ENCODE data around the gene TAF3.

Gene TAF3

DNA sequence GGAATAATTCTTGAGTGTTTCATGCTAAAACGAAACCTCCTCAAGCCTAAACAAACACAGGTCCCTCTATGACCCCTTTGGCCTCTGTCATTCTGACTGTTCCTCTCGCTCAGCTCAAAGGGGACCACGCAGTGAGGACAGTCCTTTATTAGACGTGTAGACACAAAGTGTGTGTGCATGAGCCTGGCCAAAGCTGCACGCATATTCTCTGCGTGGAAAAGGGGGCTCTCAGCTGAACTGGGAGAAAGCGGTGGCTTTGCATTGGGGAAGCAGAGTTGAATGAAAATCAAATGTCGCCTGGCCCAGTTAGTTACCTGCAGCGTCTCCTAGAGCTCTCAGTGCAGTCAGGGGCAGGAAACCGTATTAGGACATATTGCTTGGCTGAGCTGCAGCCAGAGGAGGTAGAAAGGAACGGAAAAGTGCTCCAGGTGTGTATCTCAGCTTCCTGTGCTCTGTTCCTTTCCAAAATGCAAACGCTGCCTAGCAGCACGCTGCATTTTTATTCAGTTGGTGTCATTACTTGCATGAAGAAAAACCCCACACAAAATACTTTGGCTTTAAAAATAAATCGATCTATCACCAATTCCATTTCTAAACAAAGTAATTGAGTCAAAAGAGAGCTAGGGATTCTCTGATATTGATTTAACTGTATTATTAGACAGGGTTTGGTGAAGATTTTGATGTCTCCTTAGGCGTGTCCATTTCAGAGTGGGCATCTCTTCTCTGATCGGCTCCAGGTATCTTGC is 241.1 kb downstream of the TAF3 start:
- no peak for DNase-seq (ENCODE audit: low read depth)

DNA sequence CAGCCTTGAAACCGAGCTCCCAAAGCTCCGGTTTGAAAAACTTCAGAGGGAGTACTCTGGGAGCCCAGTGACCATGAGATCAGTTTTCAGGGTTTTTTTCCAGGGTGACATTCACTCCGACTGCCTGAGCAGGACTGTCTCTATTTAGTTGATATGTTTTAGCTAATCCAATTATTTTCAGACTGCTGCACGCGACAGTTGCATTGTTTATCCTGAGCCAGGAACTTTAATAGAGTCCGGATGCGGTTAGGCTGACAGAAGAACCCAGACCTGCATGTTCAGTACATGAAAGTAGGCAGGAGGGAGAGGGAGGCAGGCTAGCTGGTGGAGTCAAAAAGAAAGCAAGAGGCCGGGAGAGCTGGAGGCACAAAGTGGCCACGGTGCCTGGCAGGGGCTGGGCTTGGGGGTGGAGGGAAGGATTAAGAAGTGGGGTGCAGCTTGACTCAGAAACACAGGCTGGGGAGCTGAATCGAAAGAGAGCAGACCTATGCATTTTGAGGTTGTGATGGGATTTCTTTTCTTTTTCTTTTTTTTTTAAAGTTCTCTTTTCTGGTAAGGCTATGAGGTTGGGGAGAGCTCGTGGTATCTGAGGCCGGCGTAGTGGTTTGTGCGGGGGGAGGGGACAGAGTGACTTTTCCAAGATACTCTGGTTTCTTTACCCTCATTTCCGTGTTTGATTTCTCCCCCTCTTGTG is 241.9 kb downstream of the TAF3 start:
- DNase-seq (ENCODE audit: low read depth): no peak

DNA sequence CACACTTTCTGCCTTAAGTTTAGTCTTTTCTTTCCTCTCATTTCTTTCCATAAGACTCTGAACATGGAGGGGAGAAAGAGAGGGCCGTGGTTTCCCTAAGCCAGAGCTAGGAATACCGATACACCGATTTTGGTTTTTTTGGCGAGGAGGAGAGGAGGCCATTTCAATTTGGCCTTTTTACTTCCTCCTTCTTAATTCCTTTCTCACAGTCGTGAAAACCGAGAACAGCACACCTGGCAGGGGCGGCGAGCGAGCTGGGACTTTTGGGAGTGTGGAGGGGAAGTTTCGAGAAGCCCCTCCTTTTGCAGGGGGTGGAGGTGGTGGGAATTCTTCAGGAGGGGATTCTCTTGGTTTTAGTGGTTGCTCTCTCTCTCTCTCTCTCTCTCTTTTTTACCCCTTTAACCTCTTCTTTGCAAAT is 242.4 kb downstream of the TAF3 start:
- no peak for DNase-seq (ENCODE audit: low read depth)

DNA sequence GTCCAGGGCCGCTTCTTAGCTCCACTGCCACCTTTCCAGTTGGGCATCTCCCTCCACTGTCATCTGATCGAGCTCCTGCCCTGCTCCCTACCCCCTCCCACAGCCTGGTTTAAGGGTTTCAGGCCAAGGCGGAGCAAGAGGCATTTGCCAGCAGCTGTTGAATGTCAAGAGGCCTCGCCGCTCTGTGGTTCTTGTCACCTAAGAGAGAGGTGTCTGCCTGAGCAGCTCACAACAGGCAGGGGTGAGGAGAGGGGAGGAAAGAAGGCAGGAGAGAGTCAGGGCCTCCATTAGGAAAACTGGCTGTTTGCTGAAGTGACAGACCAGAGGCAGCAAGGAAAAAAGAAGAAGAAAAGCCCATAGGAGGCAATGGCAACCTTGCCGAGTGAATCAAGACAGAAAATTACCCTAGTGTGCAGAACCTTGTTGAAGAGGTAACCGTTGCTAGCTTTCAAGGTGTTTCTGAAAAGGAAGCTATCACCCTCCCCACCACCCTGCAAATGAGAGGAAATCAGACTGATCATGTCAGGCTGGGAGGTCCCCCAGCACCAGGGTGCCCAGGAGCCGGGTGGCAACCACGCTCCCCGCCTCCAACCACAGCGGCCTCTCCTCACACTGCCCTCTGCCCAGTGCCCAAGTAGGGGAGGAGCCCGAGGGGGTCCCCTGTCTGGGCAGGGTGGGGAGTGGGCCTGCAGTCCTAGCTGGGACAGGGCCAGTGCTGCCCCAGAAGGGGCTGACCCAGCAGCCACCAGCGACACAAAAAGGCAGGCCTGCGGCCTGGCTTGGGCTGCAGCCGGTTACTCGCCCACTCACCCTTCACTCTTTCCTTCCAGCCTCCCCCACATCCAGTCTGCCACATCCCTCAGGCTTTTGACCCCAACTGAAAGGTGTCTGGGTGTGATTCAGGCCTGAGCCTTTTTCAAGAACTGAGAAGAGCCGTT is 243.2 kb downstream of the TAF3 start:
- no peak for DNase-seq (ENCODE audit: low read depth)

DNA sequence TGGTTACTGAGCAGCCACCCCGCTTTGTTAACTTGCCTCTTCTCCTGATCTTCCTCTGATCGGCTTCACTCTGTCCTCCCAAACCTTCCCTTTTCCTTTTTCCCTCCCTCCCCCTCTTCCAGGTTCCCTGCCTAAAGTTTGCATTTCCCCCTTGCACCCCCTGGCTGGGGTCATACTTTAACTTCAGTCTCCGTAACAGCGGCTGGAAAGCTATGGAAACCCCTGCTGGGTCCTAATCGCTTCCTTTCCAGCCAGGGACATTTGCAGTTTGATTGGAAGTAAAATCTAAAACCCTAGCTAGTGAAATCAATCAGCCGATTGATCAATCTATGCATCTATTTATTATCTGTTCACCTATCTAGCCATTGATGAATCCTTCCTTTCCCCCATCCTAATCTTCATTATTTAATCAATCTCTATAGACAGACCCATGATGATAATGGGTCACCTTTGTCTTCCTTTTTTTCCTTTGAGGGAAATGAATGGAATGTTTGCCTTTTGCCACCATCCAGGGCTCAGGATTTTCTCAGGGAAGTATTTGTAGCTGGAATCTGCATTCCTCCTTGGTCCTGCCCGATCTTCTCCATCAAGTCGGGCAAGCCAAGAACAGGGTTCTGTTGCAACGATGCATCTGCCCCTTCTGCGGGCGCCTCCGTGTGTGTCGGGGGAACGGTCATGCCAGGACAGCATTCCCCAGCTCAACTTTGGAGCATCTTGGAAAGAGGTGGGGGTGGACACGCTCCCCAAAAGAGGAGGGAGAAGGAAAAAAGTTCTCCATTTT is 245.0 kb downstream of the TAF3 start:
- no peak for DNase-seq (ENCODE audit: low read depth)

DNA sequence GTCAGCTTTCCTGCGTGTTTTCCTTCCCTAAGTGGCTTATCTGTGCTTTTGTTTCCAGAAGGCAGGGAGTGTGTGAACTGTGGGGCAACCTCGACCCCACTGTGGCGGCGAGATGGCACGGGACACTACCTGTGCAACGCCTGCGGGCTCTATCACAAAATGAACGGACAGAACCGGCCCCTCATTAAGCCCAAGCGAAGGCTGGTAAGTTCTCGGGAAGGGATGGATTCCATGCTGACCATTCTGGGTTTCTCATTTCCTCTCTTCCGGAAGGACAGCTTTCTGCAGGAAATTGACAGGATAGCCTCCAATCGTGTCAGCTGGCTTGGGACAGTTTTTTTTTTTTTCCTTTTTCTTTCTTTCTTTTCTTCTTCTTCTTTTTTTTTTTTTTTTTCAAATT is 245.6 kb downstream of the TAF3 start:
- DNase-seq (ENCODE audit: low read depth): no peak

DNA sequence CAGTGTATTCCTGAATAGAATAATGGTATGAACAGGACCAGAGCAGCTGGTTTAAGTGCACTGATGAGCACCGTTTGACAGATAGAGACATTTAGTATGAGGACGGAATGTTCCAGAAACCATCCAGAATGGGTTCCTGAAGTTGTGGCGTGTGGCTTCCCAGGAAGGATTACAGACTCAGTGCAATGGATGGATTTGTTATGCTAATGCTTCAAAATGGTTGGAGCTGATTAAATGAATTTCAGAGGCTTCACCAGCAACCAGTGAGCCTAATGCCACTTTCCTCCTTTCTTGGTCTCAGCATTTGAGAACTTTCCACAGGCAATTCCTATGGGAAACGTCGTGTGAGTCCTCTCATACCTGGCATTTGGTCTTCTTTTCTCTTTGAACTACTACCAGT is 246.1 kb downstream of the TAF3 start:
- DNase-seq (ENCODE audit: low read depth): no peak

DNA sequence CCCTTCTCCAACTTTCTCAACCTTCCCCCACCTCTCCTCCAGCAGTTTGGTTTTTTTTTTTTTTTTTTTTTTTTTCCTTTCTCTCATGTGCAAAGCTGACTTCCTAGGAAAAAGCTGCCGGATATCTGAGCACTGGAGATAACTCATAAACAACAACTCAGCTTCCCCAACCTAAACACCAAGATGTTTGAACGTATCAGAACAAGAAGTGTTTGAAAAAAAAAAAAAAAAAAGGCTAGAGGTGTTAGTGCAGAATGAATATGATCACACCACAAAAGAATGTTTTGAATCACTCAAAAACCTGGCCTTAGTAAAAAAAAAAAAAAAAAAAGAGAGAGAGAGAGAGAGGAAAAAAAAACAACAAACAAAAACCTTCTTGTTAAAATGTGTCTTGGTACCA is 247.3 kb downstream of the TAF3 start:
- DNase-seq (ENCODE audit: low read depth): no peak

DNA sequence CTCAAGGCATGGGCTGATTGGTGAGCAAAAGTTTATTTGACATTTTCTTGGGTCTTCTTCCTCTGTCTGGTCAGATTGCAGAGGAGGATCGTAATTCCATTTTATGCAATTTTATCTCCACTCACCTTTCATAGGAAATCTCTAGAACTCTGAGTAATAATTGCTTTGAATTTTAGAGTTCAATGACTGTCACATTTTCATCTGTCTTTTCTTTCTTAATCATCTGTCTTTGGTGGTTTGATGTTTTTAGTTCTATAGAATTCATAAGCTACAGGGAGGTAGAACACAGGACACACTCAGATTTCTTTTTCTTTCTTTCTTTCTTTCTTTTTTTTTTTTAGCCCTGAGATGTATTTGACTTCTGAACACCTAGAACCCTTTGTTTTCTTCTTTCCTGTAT is 247.8 kb downstream of the TAF3 start:
- DNase-seq (ENCODE audit: low read depth): no peak

Measured in fibroblast of the conjunctiva (primary cell).